ENCODE results near the gene NCAPD3. TPM values are rescaled to one million over a fixed set of nuclear protein-coding genes. Genes with fewer than 3 reads are reported as not detected.

Gene NCAPD3
- total and polyA plus RNA-seq, 2 of the 13 experiments (the other 11 are each of a cell fraction or from before 2014, with no cell fraction given): 20.7 to 25.6 TPM

DNA sequence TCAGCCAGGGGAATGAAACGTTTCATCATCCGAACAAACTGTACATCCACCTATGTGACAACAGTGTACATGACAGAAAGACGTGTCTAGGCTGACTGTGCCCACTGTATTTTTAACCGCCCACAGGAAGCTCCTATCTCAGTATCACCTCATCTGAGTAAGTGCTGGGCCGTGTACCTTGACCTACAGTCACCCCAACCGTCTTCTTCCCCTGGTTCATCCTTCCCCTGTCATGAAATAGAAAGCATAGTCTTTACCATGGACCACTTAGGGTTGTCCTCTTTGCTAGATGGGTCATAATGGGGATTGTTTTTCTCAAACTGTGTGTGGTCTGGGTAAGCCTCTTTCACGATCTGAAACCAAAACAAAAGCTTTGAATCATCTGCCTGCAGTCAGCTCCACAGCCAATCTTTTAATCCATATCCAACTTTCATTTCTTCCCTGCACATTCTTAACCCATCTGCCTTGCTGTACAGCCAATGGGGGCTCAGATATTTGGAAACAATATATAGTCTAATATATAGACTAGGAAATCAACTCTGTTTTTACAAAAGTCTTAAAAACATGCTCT, 25.2 kb upstream of the NCAPD3 start:
- H4K20me1 ChIP-seq (ENCODE audit: insufficient read depth, low read length): no peaks in the 10 kb centered on the region
- no peaks in the 10 kb centered on the region for H3K27me3 ChIP-seq (ENCODE audit: control insufficient read depth in 1 of 2, insufficient read depth in 2 of 2, low read length in 2 of 2)
- in situ Hi-C loops (cut with HindIII; ENCODE audit: extremely low pct_ligation_motif_present, low pct_unique_long_range_greater_than_20kb): no loop called here
- peaks cover 11% of the 10 kb centered on the region for H3K4me1 ChIP-seq (ENCODE audit: insufficient read depth, low read length)
- no peaks in the 10 kb centered on the region for H3K9me3 ChIP-seq (ENCODE audit: low read length)
- POLR2A ChIA-PET: no interaction called here
- no peak overlapping the region for H3K4me2 ChIP-seq (ENCODE audit: low read depth, low read length)
- no peak overlapping the region for H2AFZ ChIP-seq (ENCODE audit: low read length)
- 91% methylated on average over 7 of the region's 7 CpGs for WGBS (ENCODE audit: low lambda C conversion rate)
- FAIRE-seq (no peak), DNase-seq (ENCODE audit: low spot score) (no peak), ATAC-seq (no peak)
- H3K4me3 ChIP-seq (replicated peaks in 1 of 3; ENCODE audit: insufficient read depth in 1 of 3, low read depth in 2 of 3, low read length in 3 of 3): no peak overlapping the region
- intact Hi-C loops (cut with micrococcal nuclease; ENCODE audit: unreplicated experiment): no loop called here
- no peak overlapping the region for H3K27ac ChIP-seq (ENCODE audit: extremely low read length, insufficient read depth, low read length)
- CTCF ChIA-PET (ENCODE audit: low intra/inter-chr PET ratio, low total read pairs): no interaction called here
- peaks cover 11% of the 10 kb centered on the region for H3K79me2 ChIP-seq (ENCODE audit: insufficient read depth, low read length)
- peaks cover 10 to 48% of the 10 kb centered on the region in 2 experiments for H3K36me3 ChIP-seq (replicated peaks in 1 of 2; ENCODE audit: control insufficient read depth in 1 of 2, insufficient read depth in 2 of 2, low read length in 2 of 2)
- no TSS peak for BruUV-seq (replicated peaks)
- H3K9ac ChIP-seq (ENCODE audit: insufficient read depth, low read depth, low read length): no peak overlapping the region
- TF ChIP-seq EP300 (IDR thresholded peaks at IDR 0.05; ENCODE audit: low read depth in 2 of 2, low read length in 2 of 2): no peak
- TF ChIP-seq EP300 (CRISPR knock-in tag; IDR thresholded peaks at IDR 0.05; ENCODE audit: borderline replicate concordance): no peak
- TF ChIP-seq, protein P1, sequence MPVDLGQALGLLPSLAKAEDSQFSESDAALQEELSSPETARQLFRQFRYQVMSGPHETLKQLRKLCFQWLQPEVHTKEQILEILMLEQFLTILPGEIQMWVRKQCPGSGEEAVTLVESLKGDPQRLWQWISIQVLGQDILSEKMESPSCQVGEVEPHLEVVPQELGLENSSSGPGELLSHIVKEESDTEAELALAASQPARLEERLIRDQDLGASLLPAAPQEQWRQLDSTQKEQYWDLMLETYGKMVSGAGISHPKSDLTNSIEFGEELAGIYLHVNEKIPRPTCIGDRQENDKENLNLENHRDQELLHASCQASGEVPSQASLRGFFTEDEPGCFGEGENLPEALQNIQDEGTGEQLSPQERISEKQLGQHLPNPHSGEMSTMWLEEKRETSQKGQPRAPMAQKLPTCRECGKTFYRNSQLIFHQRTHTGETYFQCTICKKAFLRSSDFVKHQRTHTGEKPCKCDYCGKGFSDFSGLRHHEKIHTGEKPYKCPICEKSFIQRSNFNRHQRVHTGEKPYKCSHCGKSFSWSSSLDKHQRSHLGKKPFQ (CRISPR knock-in tag; IDR thresholded peaks at IDR 0.05; ENCODE audit: insufficient replicate concordance): no peak
- no peak for TF ChIP-seq ARHGAP35 (CRISPR knock-in tag; IDR thresholded peaks at IDR 0.05; ENCODE audit: borderline replicate concordance)
- TF ChIP-seq ZNF776 (CRISPR knock-in tag; IDR thresholded peaks at IDR 0.05): no peak
- no peak for TF ChIP-seq KAT7 (CRISPR knock-in tag; IDR thresholded peaks at IDR 0.05; ENCODE audit: borderline replicate concordance)
- TF ChIP-seq, protein P2, sequence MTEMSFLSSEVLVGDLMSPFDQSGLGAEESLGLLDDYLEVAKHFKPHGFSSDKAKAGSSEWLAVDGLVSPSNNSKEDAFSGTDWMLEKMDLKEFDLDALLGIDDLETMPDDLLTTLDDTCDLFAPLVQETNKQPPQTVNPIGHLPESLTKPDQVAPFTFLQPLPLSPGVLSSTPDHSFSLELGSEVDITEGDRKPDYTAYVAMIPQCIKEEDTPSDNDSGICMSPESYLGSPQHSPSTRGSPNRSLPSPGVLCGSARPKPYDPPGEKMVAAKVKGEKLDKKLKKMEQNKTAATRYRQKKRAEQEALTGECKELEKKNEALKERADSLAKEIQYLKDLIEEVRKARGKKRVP (CRISPR knock-in tag; IDR thresholded peaks at IDR 0.05): no peak
- TF ChIP-seq TBP (CRISPR knock-in tag; IDR thresholded peaks at IDR 0.05): no peak
- no peak for TF ChIP-seq KDM5A (IDR thresholded peaks at IDR 0.05; ENCODE audit: borderline replicate concordance, low read length)
- TF ChIP-seq HOXA5 (CRISPR knock-in tag; IDR thresholded peaks at IDR 0.05): no peak
- no peak for TF ChIP-seq RARA (CRISPR knock-in tag; IDR thresholded peaks at IDR 0.05)
- TF ChIP-seq ATM (IDR thresholded peaks at IDR 0.05; ENCODE audit: borderline replicate concordance): no peak
- TF ChIP-seq, protein P3, sequence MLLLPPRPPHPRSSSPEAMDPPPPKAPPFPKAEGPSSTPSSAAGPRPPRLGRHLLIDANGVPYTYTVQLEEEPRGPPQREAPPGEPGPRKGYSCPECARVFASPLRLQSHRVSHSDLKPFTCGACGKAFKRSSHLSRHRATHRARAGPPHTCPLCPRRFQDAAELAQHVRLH (CRISPR knock-in tag; IDR thresholded peaks at IDR 0.05; ENCODE audit: borderline replicate concordance, low read depth): no peak
- TF ChIP-seq ZNF33B (CRISPR knock-in tag; IDR thresholded peaks at IDR 0.05): no peak
- no peak for TF ChIP-seq MTA3 (CRISPR knock-in tag; IDR thresholded peaks at IDR 0.05)
- TF ChIP-seq, protein P4, sequence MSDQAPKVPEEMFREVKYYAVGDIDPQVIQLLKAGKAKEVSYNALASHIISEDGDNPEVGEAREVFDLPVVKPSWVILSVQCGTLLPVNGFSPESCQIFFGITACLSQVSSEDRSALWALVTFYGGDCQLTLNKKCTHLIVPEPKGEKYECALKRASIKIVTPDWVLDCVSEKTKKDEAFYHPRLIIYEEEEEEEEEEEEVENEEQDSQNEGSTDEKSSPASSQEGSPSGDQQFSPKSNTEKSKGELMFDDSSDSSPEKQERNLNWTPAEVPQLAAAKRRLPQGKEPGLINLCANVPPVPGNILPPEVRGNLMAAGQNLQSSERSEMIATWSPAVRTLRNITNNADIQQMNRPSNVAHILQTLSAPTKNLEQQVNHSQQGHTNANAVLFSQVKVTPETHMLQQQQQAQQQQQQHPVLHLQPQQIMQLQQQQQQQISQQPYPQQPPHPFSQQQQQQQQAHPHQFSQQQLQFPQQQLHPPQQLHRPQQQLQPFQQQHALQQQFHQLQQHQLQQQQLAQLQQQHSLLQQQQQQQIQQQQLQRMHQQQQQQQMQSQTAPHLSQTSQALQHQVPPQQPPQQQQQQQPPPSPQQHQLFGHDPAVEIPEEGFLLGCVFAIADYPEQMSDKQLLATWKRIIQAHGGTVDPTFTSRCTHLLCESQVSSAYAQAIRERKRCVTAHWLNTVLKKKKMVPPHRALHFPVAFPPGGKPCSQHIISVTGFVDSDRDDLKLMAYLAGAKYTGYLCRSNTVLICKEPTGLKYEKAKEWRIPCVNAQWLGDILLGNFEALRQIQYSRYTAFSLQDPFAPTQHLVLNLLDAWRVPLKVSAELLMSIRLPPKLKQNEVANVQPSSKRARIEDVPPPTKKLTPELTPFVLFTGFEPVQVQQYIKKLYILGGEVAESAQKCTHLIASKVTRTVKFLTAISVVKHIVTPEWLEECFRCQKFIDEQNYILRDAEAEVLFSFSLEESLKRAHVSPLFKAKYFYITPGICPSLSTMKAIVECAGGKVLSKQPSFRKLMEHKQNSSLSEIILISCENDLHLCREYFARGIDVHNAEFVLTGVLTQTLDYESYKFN (CRISPR knock-in tag; conservative IDR thresholded peaks at IDR 0.05): no peak
- TF ChIP-seq, protein P5, sequence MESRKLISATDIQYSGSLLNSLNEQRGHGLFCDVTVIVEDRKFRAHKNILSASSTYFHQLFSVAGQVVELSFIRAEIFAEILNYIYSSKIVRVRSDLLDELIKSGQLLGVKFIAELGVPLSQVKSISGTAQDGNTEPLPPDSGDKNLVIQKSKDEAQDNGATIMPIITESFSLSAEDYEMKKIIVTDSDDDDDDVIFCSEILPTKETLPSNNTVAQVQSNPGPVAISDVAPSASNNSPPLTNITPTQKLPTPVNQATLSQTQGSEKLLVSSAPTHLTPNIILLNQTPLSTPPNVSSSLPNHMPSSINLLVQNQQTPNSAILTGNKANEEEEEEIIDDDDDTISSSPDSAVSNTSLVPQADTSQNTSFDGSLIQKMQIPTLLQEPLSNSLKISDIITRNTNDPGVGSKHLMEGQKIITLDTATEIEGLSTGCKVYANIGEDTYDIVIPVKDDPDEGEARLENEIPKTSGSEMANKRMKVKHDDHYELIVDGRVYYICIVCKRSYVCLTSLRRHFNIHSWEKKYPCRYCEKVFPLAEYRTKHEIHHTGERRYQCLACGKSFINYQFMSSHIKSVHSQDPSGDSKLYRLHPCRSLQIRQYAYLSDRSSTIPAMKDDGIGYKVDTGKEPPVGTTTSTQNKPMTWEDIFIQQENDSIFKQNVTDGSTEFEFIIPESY (CRISPR knock-in tag; IDR thresholded peaks at IDR 0.05): no peak
